ENCODE results near the gene BIN1.

The BIN1 gene

DNA sequence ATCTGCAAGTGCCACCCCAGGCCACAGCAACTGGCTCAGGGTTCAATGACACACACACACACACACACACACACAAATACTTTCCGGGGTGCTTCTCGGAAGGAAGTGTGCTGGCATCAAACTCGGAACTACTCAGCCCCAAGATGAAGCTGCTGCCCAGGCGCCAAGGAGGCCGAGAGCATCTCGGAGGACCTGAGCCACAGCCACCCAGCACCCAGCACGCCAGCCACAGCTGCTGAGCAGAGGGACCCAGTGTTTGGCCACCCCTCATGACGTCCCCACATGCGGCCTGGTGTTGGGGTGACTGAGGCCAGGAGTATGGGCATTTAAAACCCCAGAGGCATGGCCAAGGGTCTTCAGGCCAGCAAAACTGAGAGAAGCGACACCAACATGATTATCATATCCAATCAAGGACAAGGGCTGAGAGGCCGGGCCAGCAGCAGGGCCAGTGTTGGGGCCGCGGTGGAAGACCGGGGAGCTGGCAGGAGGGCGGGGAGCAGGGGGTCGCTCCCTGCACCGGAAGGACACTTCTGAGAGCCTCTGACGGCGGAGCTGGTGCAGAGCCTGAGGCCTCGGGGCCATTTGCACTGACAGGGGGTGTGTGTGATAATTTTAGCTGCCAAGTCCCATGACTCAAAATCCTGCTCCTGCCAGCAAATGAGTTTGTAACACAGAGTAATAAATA is 61.8 kb downstream of the BIN1 start:
- Histone ChIP-seq H3K36me3 (ENCODE audit: control insufficient read depth, low read depth, low read length) (no peaks in the 10 kb centered on the region), H3K4me1 (ENCODE audit: control insufficient read depth, low read depth, low read length) (peaks cover 3% of the 10 kb centered on the region), H3K27me3 (ENCODE audit: control insufficient read depth, insufficient read depth, low read length) (no peaks in the 10 kb centered on the region), H3K9ac (ENCODE audit: low read length) (no peak overlapping the region), H3K27ac (ENCODE audit: low read length) (no peak overlapping the region), H3K4me3 (ENCODE audit: low read length) (no peak overlapping the region), H3K9me3 (ENCODE audit: control insufficient read depth, low read depth, low read length) (no peaks in the 10 kb centered on the region)

DNA sequence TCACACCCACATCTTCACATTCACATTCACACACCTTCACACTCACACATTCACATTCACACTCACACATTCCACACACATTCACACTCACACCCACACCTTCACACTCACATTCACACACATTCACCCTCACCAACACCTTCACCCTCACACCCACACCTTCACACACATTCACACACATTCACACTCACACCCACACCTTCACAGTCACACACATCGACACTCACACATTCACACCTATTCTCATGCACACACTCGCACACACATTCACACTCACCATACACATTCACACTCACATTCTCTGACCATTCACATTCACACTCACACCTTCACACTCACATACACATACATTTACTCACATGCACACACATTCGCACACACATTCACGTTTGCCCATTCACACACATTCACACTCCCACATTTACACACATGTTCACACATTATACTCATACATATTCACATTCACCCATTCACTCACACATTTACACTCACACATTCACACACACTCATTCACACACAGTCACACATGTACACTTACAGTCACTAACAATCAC is 62.7 kb downstream of the BIN1 start:
- Histone ChIP-seq H3K36me3 (ENCODE audit: control insufficient read depth, low read depth, low read length) (no peaks in the 10 kb centered on the region), H3K9me3 (ENCODE audit: control insufficient read depth, low read depth, low read length) (no peaks in the 10 kb centered on the region), H3K9ac (ENCODE audit: low read length) (no peak overlapping the region), H3K27ac (ENCODE audit: low read length) (no peak overlapping the region), H3K4me3 (ENCODE audit: low read length) (no peak overlapping the region), H3K4me1 (ENCODE audit: control insufficient read depth, low read depth, low read length) (no peaks in the 10 kb centered on the region), H3K27me3 (ENCODE audit: control insufficient read depth, insufficient read depth, low read length) (no peaks in the 10 kb centered on the region)

DNA sequence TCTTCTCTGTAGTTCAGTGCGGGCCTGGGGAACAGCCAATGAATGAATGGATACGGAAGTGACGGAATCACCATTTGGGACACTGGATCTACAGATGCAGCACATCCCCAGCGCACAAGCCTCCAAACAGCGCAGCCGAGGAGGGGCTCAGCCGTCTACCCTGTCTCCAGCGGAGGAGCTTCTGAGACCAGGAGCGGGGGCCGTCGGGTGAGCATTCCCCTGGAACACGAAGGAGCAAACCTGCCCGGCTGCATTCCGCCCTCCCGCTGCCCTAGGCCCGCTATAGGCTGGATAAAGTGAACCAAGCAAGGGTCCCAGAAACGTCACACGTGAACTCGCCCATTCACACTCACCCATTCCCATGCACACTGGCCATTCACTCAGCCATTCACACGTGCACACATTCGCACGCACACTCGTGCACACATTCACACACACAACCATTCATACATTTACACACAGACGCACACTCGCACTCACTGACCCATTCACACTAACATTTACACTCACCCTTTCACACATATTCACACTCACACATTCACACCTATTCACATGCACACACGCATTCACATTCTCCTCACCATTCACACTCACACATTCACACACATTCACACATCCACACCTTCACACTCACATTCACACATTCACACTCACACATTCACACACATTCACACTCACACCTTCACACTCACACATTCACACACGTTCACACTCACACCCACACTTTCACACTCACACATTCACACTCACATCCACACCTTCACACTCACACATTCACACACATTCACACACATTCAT is 63.4 kb downstream of the BIN1 start:
- Histone ChIP-seq H3K4me3 (ENCODE audit: low read length) (no peak overlapping the region), H3K4me1 (ENCODE audit: control insufficient read depth, low read depth, low read length) (no peaks in the 10 kb centered on the region), H3K9me3 (ENCODE audit: control insufficient read depth, low read depth, low read length) (no peaks in the 10 kb centered on the region), H3K9ac (ENCODE audit: low read length) (no peak overlapping the region), H3K36me3 (ENCODE audit: control insufficient read depth, low read depth, low read length) (no peaks in the 10 kb centered on the region), H3K27ac (ENCODE audit: low read length) (no peak overlapping the region), H3K27me3 (ENCODE audit: control insufficient read depth, insufficient read depth, low read length) (no peaks in the 10 kb centered on the region)

DNA sequence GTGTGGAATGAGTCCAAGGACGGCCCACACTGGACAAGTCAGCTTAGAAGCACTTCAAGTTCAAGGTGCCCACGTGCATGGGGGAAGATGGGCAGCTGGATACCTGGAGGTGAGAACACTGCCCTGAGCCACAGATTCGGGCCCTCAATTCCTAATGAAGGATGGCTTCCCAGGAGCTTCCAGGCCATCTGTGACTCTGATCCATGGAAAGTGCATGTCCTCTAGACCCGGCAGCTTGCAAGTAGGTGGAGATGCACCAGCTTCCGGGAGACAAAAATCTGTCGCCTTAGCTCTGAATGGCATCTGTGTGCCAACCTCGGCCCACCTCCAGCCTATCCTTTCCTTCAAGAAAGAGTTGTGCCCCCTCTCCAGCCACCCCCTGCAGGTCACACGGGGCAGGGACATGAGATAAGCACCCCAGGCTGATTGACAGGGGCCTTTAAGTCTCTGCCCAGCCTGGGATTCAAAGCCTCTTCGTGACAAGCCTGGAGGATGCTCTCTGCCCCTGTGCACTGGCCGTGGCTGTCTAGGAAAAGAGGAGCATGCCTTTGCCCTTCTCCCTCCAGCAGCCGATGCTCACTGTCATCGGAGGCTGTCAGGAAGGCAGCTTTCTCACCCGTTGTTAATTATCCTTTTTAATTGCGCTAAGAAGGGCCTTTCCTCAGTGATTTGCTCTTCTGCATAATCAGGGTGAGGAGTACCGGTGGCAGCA is 65.5 kb downstream of the BIN1 start:
- H3K9me3 ChIP-seq (ENCODE audit: control insufficient read depth, low read depth, low read length), result no peaks in the 10 kb centered on the region
- no peaks in the 10 kb centered on the region for H3K36me3 ChIP-seq (ENCODE audit: control insufficient read depth, low read depth, low read length)
- no peaks in the 10 kb centered on the region for H3K4me1 ChIP-seq (ENCODE audit: control insufficient read depth, low read depth, low read length)
- H3K27me3 ChIP-seq (ENCODE audit: control insufficient read depth, insufficient read depth, low read length), result no peaks in the 10 kb centered on the region
- H3K4me3 ChIP-seq (ENCODE audit: low read length), result no peak overlapping the region
- no peak overlapping the region for H3K27ac ChIP-seq (ENCODE audit: low read length)
- H3K9ac ChIP-seq (ENCODE audit: low read length), result no peak overlapping the region

DNA sequence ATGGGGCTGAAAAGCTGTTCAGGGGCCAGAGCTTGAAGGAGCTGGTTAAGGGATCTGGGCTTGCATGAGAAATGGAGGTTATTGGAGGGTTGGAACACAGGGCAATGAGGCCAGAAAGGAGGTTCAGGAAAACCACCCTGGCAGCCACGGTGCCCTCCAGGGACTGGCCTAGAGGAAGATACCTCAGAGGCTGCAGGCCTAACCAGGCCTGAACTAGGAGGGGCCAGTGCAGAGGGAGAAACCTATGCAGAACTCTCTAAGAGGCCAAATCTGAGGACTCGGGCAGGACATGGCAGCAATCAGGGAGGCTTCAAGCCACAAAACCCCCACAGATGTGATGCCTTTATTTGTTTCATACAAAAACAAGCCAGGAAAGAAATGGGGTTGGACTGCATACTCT is 66.8 kb downstream of the BIN1 start:
- Histone ChIP-seq H3K27ac (ENCODE audit: low read length) (no peak overlapping the region), H3K9me3 (ENCODE audit: control insufficient read depth, low read depth, low read length) (no peaks in the 10 kb centered on the region), H3K4me1 (ENCODE audit: control insufficient read depth, low read depth, low read length) (no peaks in the 10 kb centered on the region), H3K36me3 (ENCODE audit: control insufficient read depth, low read depth, low read length) (no peaks in the 10 kb centered on the region), H3K27me3 (ENCODE audit: control insufficient read depth, insufficient read depth, low read length) (no peaks in the 10 kb centered on the region), H3K9ac (ENCODE audit: low read length) (no peak overlapping the region), H3K4me3 (ENCODE audit: low read length) (no peak overlapping the region)

DNA sequence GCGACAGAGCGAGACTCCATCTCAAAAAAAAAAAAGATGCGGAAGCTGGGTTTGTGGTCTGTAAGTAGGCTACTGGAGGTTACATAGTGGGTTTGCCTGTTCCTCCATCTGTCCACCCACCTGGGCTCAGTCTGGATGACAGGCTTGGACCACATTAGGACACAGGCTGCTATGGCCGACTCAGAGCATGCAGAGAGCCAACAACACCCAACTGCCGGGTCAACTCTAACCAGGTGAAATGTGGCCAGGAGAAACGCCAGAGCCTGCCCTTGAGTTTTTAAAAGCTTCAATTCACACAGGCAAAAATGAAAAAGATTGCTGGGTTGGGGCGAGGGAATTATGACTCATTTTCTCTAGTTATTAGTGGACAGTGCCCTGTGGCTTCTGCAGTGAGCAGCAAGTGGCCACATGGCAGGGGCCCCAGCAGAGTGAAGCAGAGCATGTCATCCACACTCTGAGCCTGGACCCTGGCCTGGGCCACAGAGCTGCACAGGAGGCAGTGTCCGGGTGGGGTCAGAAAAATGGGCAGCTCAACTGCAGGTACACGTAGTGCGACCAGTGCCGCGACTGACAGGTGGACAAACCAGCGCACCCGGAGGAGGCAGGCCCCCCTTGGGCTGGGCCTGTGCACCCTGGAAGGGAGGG is 67.4 kb downstream of the BIN1 start:
- no peaks in the 10 kb centered on the region for H3K36me3 ChIP-seq (ENCODE audit: control insufficient read depth, low read depth, low read length)
- H3K27ac ChIP-seq (ENCODE audit: low read length), result no peak overlapping the region
- no peaks in the 10 kb centered on the region for H3K27me3 ChIP-seq (ENCODE audit: control insufficient read depth, insufficient read depth, low read length)
- H3K9me3 ChIP-seq (ENCODE audit: control insufficient read depth, low read depth, low read length), result no peaks in the 10 kb centered on the region
- no peak overlapping the region for H3K4me3 ChIP-seq (ENCODE audit: low read length)
- H3K9ac ChIP-seq (ENCODE audit: low read length), result no peak overlapping the region
- H3K4me1 ChIP-seq (ENCODE audit: control insufficient read depth, low read depth, low read length), result no peaks in the 10 kb centered on the region

DNA sequence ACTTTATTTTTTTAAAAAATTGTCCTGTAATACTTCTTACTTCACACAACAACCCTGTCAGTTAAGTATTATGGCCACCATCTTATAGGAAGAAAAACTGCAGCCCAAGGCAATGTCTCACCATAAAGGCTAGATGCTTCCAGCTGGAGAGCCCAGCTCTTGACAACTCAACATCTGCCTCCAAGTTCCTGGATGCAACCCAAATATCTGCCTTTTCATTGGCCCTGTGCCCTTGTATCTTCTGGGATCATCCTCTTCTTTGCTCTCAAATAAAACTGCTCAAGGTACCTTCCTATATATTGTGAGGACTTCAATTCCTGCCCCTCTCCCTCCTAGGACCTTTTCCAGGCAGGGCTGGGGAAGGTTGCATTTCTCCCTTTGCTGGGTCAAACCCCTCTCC is 69.5 kb downstream of the BIN1 start:
- H3K27ac ChIP-seq (ENCODE audit: low read length), result no peak overlapping the region
- no peaks in the 10 kb centered on the region for H3K27me3 ChIP-seq (ENCODE audit: control insufficient read depth, insufficient read depth, low read length)
- no peak overlapping the region for H3K4me3 ChIP-seq (ENCODE audit: low read length)
- no peaks in the 10 kb centered on the region for H3K9me3 ChIP-seq (ENCODE audit: control insufficient read depth, low read depth, low read length)
- no peaks in the 10 kb centered on the region for H3K36me3 ChIP-seq (ENCODE audit: control insufficient read depth, low read depth, low read length)
- H3K4me1 ChIP-seq (ENCODE audit: control insufficient read depth, low read depth, low read length), result no peaks in the 10 kb centered on the region
- no peak overlapping the region for H3K9ac ChIP-seq (ENCODE audit: low read length)

GRCh38 chr2:127034883-127035611 is 71.9 kb downstream of the BIN1 start:
- Histone ChIP-seq H3K27ac (ENCODE audit: low read length) (no peak overlapping the region), H3K9ac (ENCODE audit: low read length) (no peak overlapping the region), H3K9me3 (ENCODE audit: control insufficient read depth, low read depth, low read length) (no peaks in the 10 kb centered on the region), H3K27me3 (ENCODE audit: control insufficient read depth, insufficient read depth, low read length) (no peaks in the 10 kb centered on the region), H3K36me3 (ENCODE audit: control insufficient read depth, low read depth, low read length) (no peaks in the 10 kb centered on the region), H3K4me1 (ENCODE audit: control insufficient read depth, low read depth, low read length) (no peaks in the 10 kb centered on the region), H3K4me3 (ENCODE audit: low read length) (no peak overlapping the region)

- Histone ChIP-seq H3K4me3 (ENCODE audit: low read length) (no peak overlapping the region), H3K4me1 (ENCODE audit: control insufficient read depth, low read depth, low read length) (no peaks in the 10 kb centered on the region), H3K27ac (ENCODE audit: low read length) (no peak overlapping the region), H3K9ac (ENCODE audit: low read length) (no peak overlapping the region), H3K9me3 (ENCODE audit: control insufficient read depth, low read depth, low read length) (no peaks in the 10 kb centered on the region), H3K27me3 (ENCODE audit: control insufficient read depth, insufficient read depth, low read length) (no peaks in the 10 kb centered on the region), H3K36me3 (ENCODE audit: control insufficient read depth, low read depth, low read length) (no peaks in the 10 kb centered on the region)
Measured at GRCh38 chr2:127034051-127034450, 72.9 kb downstream of the BIN1 start.

GRCh38 chr2:127032621-127033020 is 74.3 kb downstream of the BIN1 start:
- Histone ChIP-seq H3K27me3 (ENCODE audit: control insufficient read depth, insufficient read depth, low read length) (no peaks in the 10 kb centered on the region), H3K9me3 (ENCODE audit: control insufficient read depth, low read depth, low read length) (no peaks in the 10 kb centered on the region), H3K36me3 (ENCODE audit: control insufficient read depth, low read depth, low read length) (no peaks in the 10 kb centered on the region), H3K4me1 (ENCODE audit: control insufficient read depth, low read depth, low read length) (no peaks in the 10 kb centered on the region), H3K9ac (ENCODE audit: low read length) (no peak overlapping the region), H3K27ac (ENCODE audit: low read length) (no peak overlapping the region), H3K4me3 (ENCODE audit: low read length) (no peak overlapping the region)

All from iPS-18a (cell line).